CD14-positive monocyte (primary cell): ENCODE results near the gene PCDHGA2. TPM values are rescaled to one million over a fixed set of nuclear protein-coding genes. Genes with fewer than 3 reads are reported as not detected.

Source experiments
- DNase-seq, 3 donors: peaks; one replicate each; pipeline ENCODE4 v3.0.0-alpha.2; 2011 to 2022
- H2AFZ ChIP-seq: 2 replicates; pipeline ENCODE4 v1.6.0; 2012; ENCODE audit warnings: mild to moderate bottlenecking, low read depth, low read length, inconsistent platforms; ENCODE audit not compliant: insufficient read depth, poor library complexity, severe bottlenecking
- H3K27ac ChIP-seq, 2 donors: 1 replicate in 1 of 2; 2 replicates in 1 of 2; pipeline ENCODE4 v1.5.1; 2012 to 2013; ENCODE audit warnings: low read length in 2 of 2, control low read depth in 1 of 2, inconsistent platforms in 1 of 2, low read depth in 1 of 2, mild to moderate bottlenecking in 1 of 2
- H3K27me3 ChIP-seq, 2 donors: one replicate each; pipeline versions ENCODE4 v1.6.0 to v1.6.1; 2011 to 2013; ENCODE audit warnings: low read length in 2 of 2; ENCODE audit not compliant: control insufficient read depth in 2 of 2, insufficient read depth in 2 of 2
- H3K36me3 ChIP-seq, 2 donors: replicated peaks in 1 of 2; 1 replicate in 1 of 2; 2 replicates in 1 of 2; pipeline versions ENCODE4 v1.5.1 to v1.6.1; 2012 to 2013; ENCODE audit warnings: low read length in 2 of 2, control low read depth in 1 of 2, inconsistent platforms in 1 of 2, mild to moderate bottlenecking in 1 of 2; ENCODE audit not compliant: insufficient read depth in 2 of 2, control insufficient read depth in 1 of 2
- H3K4me1 ChIP-seq, 2 donors: 1 replicate in 1 of 2; 2 replicates in 1 of 2; pipeline versions ENCODE4 v1.5.1 to v1.6.1; 2012 to 2013; ENCODE audit warnings: low read length in 2 of 2, control low read depth in 1 of 2, inconsistent platforms in 1 of 2, mild to moderate bottlenecking in 1 of 2, moderate library complexity in 1 of 2; ENCODE audit not compliant: insufficient read depth in 2 of 2, control insufficient read depth in 1 of 2
- H3K4me2 ChIP-seq: replicated peaks from 2 replicates; pipeline ENCODE3; 2012; ENCODE audit warnings: low read length, moderate library complexity, mild to moderate bottlenecking; ENCODE audit not compliant: poor library complexity, severe bottlenecking; ENCODE audit errors: extremely low read depth
- H3K4me3 ChIP-seq, 3 experiments: fragments of 200-600 bp in 1 of 3; sonication (generic) in 1 of 3; replicated peaks in 1 of 3; 1 replicate in 2 of 3; 2 replicates in 1 of 3; pipeline ENCODE4 v1.5.1; 2011 to 2013; ENCODE audit warnings: low read length in 3 of 3, mild to moderate bottlenecking in 3 of 3, control low read depth in 2 of 3, low read depth in 2 of 3, inconsistent platforms in 1 of 3, moderate library complexity in 1 of 3
- H3K79me2 ChIP-seq: 2 replicates; pipeline ENCODE4 v1.6.0; 2012; ENCODE audit warnings: mild to moderate bottlenecking, control low read depth, inconsistent platforms, low read length, moderate library complexity; ENCODE audit not compliant: insufficient read depth
- H3K9ac ChIP-seq: 2 replicates; pipeline ENCODE4 v1.6.0; 2017; ENCODE audit warnings: low read length, mild to moderate bottlenecking; ENCODE audit not compliant: insufficient read depth, poor library complexity, severe bottlenecking
- H3K9me3 ChIP-seq, 2 donors: replicated peaks in 1 of 2; 1 replicate in 1 of 2; 2 replicates in 1 of 2; pipeline versions ENCODE4 v1.5.1 to v1.6.1; 2012 to 2013; ENCODE audit warnings: low read length in 2 of 2, control low read depth in 1 of 2; ENCODE audit not compliant: control insufficient read depth in 1 of 2, insufficient read depth in 1 of 2
- H4K20me1 ChIP-seq: 2 replicates; pipeline ENCODE4 v1.6.0; 2012; ENCODE audit warnings: mild to moderate bottlenecking, low read length, control low read depth, moderate library complexity; ENCODE audit not compliant: insufficient read depth
- H3K27ac Mint-ChIP-seq, 7 donors: one replicate each; pipeline ENCODE4 v1.8.0; 2020; ENCODE audit warnings: mild to moderate bottlenecking in 7 of 7, mixed read lengths in 7 of 7, moderate library complexity in 6 of 7, inconsistent platforms in 2 of 7
- H3K27me3 Mint-ChIP-seq, 3 donors: one replicate each; pipeline ENCODE4 v1.8.0; 2021 to 2022; ENCODE audit warnings: low read depth in 3 of 3, mild to moderate bottlenecking in 3 of 3, mixed read lengths in 3 of 3, moderate library complexity in 3 of 3, inconsistent platforms in 1 of 3
- H3K36me3 Mint-ChIP-seq, 2 donors: one replicate each; pipeline ENCODE4 v1.8.0; 2020; ENCODE audit warnings: mixed read lengths in 2 of 2, inconsistent platforms in 1 of 2, mild to moderate bottlenecking in 1 of 2
- H3K4me1 Mint-ChIP-seq: one replicate; pipeline ENCODE4 v1.8.0; 2020; ENCODE audit warnings: mild to moderate bottlenecking, mixed read lengths
- H3K4me3 Mint-ChIP-seq, 2 donors: one replicate each; pipeline ENCODE4 v1.8.0; 2020; ENCODE audit warnings: mild to moderate bottlenecking in 2 of 2, mixed read lengths in 2 of 2, moderate library complexity in 1 of 2
- H3K9me3 Mint-ChIP-seq, 7 donors: one replicate each; pipeline ENCODE4 v1.8.0; 2020 to 2022; ENCODE audit warnings: mixed read lengths in 7 of 7, mild to moderate bottlenecking in 6 of 7, moderate library complexity in 6 of 7, inconsistent platforms in 2 of 7
- CTCF ChIP-seq: fragments of 200-600 bp; IDR thresholded peaks from one replicate; pipeline ENCODE4 v1.8.0; 2022; ENCODE audit warnings: antibody characterized with exemption, mild to moderate bottlenecking
- WGBS: methylation state at CpG from one replicate; pipeline ENCODE4 v1.1.5; 2013; ENCODE audit warnings: missing lambda C conversion rate; ENCODE audit not compliant: insufficient coverage; 5-methylcytosine and 5-hydroxymethylcytosine counted together
- intact Hi-C, 2 donors: fragments of 100-400 bp; cut with micrococcal nuclease; formaldehyde crosslinking; loops; one replicate each; pipeline versions ENCODE4 v1.15.0 to v1.15.1; 2023
- polyA minus RNA-seq: library from RNA; depleted of rRNA, polyadenylated mRNA; stranded (reverse); fragments of >200 nt; gene quantifications from 2 replicates; pipeline ENCODE4 v1.2.3, GENCODE V29; 2012
- polyA plus RNA-seq, 3 donors: library from polyadenylated mRNA; depleted of rRNA in 1 of 3; unstranded in 2 of 3; stranded (reverse) in 1 of 3; fragments of 300-500 nt in 2 of 3; fragments of >200 nt in 1 of 3; fragmentation: Illumina TruSeq in 2 of 3; gene quantifications; 1 replicate in 2 of 3; 2 replicates in 1 of 3; pipeline ENCODE4 v1.2.3, GENCODE V29; 2012 to 2021
- total RNA-seq, 12 experiments: library from RNA in 1 of 12; stranded (reverse) in 1 of 12; fragments of 120-200 nt in 1 of 12; gene quantifications; one replicate each; pipeline ENCODE4 v1.2.4 and lab custom pipeline; 2013 to 2026; ENCODE audit warnings: mixed read lengths in 6 of 12, inconsistent platforms in 1 of 12

Gene PCDHGA2
- total RNA-seq (2013): not detected
- polyA plus RNA-seq (not detected), polyA minus RNA-seq (not detected in 2 replicates), total RNA-seq (lab: John Stamatoyannopoulos, UW) (0 to 0.90 (median 0.04) reads per million in 11 experiments)

GRCh38 chr5:141338538-141339306 lies at the start of gene PCDHGA2:
Gene PCDHGA2 (plus strand): TSS chr5:141338760.
- Histone ChIP-seq H3K36me3 (no peaks in the 10 kb centered on the region), H3K27ac (no peak within 1 kb of the TSS), H2AFZ (no peak within 1 kb of the TSS), H3K79me2 (no peaks in the 10 kb centered on the region), H3K4me3 (no peak within 1 kb of the TSS), H3K4me1 (no peaks in the 10 kb centered on the region), H3K9ac (no peak within 1 kb of the TSS), H3K4me2 (no peak within 1 kb of the TSS), H4K20me1 (no peaks in the 10 kb centered on the region), H3K27me3 (peaks cover 16 to 69% of the 10 kb centered on the region in 2 donors), H3K9me3 (peaks cover 30 to 57% of the 10 kb centered on the region in 2 donors)
- WGBS: 11% methylated on average over 25 of the region's 27 CpGs
- peak within 1 kb of the TSS in 1 of 2 donors; percentile 50 for H3K4me3 Mint-ChIP-seq
- H3K27me3 Mint-ChIP-seq: peaks cover 30 to 80% (median 54%) of the 10 kb centered on the region in 3 donors
- H3K4me1 Mint-ChIP-seq: peaks cover 2% of the 10 kb centered on the region
- peak within 1 kb of the TSS in 1 of 7 donors; percentile 63 for H3K27ac Mint-ChIP-seq
- H3K36me3 Mint-ChIP-seq: peaks cover 0 to 3% of the 10 kb centered on the region in 2 donors
- intact Hi-C loops: no loop called here
- TF ChIP-seq CTCF: peak; percentile 16
- no peak for DNase-seq
- H3K9me3 Mint-ChIP-seq: peaks cover 27 to 77% (median 62%) of the 10 kb centered on the region in 7 donors

- peaks cover 0 to 1% (median 0%) of the 10 kb centered on the region in 3 donors for H3K27me3 Mint-ChIP-seq
- no peak overlapping the region for H3K4me3 ChIP-seq
- no peaks in the 10 kb centered on the region for H3K36me3 Mint-ChIP-seq
- H3K27ac ChIP-seq: no peak overlapping the region
- H2AFZ ChIP-seq: no peak overlapping the region
- no peak for TF ChIP-seq CTCF
- H3K27me3 ChIP-seq: no peaks in the 10 kb centered on the region
- no peak overlapping the region for H3K4me2 ChIP-seq
- intact Hi-C loops: no loop called here
- no peaks in the 10 kb centered on the region for H4K20me1 ChIP-seq
- no peaks in the 10 kb centered on the region for H3K36me3 ChIP-seq
- no peaks in the 10 kb centered on the region for H3K79me2 ChIP-seq
- WGBS: 90% methylated on average over 3 of the region's 4 CpGs
- H3K4me1 Mint-ChIP-seq: no peaks in the 10 kb centered on the region
- H3K4me3 Mint-ChIP-seq: no peak overlapping the region
- no peak for DNase-seq
- H3K27ac Mint-ChIP-seq: no peak overlapping the region
- no peaks in the 10 kb centered on the region for H3K4me1 ChIP-seq
- peaks cover 83 to 96% of the 10 kb centered on the region in 2 donors for H3K9me3 ChIP-seq
- H3K9me3 Mint-ChIP-seq: peaks cover 36 to 89% (median 82%) of the 10 kb centered on the region in 7 donors
- no peak overlapping the region for H3K9ac ChIP-seq
These were observed 40.2 kb upstream of the PCDHGA2 start for GRCh38 chr5:141298376-141298775.
